GM19468 (cell line): ENCODE measurements around the gene ATP6AP1.

Experiments used
- ATAC-seq: cut with Tn5 transposase; IDR thresholded peaks from one replicate; pipeline ENCODE4 v1.9.1; 2021; ENCODE audit warnings: mild to moderate bottlenecking, moderate library complexity, moderate number of reproducible peaks; ENCODE audit not compliant: unreplicated experiment; ENCODE audit errors: extremely low read depth

The ATP6AP1 gene

GRCh38 chrX:154467556-154467955 lies 39.1 kb downstream of the ATP6AP1 start:
- no peak for ATAC-seq

DNA sequence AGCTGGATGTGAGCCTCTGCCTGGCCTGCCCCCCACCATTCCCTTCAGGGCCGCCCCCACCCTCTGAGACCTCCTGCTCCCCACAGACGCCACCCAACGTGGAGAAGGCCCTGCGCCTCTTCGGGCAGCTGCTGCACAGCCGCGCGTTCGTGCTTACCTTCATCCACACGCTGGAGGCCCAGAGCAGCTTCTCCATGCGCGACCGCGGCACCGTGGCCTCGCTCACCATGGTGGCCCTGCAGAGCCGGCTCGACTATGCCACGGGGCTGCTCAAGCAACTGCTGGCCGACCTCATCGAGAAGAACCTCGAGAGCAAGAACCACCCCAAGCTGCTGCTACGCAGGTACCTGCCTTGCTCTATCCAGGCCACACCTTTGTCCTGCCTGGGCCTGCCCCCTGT lies 39.7 kb downstream of the ATP6AP1 start:
- no peak for ATAC-seq

DNA sequence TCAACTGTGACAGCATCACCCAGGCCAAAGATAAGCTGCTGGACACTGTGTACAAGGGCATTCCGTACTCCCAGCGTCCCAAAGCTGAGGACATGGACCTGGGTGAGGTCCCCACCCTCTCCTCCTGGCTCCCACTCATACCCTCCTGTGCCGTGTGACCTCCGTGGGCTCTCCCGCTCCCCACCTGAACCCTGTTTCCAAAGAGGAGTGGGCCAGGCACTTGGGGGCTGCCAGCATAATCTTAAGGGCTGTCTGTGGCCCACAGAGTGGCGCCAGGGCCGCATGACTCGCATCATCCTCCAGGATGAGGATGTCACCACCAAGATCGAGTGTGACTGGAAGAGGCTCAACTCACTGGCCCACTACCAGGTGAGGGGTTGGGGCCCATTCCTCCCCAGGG lies 40.6 kb downstream of the ATP6AP1 start:
- no peak for ATAC-seq

- no peak for ATAC-seq
Observed at GRCh38 chrX:154469880-154470279, 41.4 kb downstream of the ATP6AP1 start.

GRCh38 chrX:154470434-154470833 lies 42.0 kb downstream of the ATP6AP1 start:
- no peak for ATAC-seq

DNA sequence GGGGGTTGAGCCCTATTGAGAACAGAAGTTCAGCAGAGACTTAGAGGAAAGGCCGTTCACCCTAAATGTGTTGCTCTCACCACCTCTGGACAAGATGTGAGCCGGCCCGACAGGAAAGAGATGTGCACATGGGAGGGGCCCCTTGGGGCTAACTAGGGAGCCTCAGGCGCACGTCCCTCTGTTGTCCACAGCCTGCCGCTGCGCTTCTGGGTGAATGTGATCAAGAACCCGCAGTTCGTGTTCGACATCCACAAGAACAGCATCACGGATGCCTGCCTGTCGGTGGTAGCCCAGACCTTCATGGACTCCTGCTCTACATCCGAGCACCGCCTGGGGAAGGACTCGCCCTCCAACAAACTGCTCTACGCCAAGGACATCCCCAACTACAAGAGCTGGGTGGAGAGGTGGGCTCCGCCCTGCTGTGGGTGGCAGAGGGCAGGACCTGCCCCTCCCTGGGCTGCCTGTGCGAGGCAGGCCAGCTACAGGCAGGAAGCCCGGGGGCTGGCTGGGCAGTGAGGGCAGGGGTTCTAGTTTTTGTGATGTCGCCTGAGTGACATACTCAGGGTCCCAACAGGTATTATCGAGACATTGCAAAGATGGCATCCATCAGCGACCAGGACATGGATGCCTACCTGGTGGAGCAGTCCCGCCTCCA lies 42.6 kb downstream of the ATP6AP1 start:
- no peak for ATAC-seq

DNA sequence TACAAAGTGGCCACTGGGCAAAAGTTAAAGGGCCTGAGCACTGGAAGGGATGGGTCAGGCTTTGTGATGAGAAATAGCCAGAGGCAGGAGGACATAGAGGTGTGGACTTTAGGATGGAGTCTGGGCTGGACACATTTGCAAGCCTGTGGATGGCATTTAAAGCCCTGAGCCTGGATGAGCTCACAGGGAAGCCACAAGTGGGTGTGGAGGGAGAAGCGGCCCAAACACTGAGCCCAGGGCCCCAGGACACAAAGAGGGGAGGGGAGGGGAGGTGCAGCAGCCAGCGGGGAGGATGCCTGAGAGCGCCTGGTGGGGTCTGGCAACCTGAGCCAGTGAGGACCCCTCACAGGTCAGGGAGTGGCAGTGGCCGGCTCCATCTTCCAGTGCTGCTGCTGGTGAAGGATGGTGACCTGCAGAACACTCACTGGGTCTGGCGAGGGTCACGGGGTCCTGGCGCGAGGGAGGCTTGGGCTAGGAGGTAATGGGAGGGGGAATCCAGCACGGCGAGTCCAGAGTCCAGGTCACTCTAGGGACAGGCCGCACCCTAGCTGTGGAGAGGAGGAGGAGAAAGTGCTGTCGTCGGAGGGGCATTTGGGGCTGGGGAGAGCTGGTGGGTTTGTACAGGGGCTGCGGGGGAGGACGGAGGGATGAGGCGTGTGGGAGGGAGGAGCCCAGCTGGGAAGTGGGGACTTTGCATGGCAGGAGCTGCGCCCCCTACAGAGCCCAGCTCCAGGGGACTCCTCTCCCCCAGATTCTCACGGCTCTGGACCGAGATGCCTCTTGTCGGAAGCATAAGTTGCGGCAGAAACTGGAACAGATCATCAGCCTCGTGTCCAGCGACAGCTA lies 43.6 kb downstream of the ATP6AP1 start:
- no peak for ATAC-seq

DNA sequence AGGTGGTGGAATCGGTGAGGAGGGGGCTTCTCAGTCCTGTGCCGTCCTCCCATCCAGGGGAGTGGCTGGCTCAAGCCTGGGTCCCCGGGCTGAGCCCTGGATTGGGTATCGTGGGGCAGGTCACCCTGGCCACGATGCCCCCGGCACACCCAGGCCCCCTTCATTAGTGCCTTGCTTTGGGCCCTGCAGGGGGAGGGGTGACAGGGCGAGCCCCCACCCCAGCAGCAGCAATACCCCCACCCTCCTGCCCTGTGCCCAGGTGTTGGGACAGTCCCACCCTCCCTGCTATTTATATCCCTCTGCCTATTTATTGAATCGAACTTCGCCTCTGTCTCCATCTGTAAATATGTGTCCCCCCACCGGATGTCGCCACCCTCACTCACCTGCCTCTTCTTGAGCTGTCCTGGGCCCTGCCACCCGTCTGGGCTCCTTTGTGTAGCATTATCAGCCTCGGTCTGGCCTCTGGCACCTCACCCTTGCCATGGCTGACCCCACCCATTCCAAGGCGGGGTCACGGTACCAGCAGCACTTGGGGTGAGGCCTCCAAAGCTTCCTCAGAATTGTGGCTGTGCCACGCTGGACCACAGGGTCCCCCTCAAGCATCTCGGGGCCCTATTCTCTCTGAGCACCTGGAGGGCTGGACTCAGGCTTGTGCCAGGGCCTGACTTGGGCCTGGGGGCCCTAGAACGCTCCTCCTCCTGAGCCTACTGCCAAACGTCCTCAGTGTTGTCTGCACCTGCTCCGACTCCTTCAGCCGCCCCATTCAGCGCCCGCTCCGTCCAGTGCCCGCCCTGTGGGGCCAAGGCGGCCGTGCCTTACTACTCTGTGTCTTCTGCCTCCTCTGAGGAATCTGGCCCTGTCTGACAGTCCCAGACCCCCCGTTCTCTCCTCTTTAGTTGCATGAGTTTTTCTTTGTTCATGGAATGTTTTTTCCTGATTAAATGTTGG lies 44.5 kb downstream of the ATP6AP1 start:
- no peak for ATAC-seq

DNA sequence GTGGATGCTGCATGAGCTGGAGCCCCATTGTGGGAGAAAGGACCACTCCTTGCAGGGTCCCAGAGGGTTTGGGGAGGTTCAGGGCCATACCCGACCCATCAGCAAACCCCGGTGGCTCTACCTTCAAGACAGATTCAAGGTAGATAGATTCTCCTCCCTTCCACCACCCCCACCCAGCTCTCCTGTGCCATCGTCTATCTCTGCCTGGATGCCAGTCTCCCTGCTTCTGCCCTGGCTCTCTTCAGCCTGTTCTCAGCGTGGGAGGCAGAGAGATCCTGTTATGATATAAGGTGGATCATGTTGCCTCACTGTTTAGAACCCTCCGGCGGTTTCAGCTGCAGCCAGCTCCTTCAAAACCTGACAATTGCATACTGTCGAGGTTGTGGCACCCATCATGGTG lies 45.2 kb downstream of the ATP6AP1 start:
- no peak for ATAC-seq

DNA sequence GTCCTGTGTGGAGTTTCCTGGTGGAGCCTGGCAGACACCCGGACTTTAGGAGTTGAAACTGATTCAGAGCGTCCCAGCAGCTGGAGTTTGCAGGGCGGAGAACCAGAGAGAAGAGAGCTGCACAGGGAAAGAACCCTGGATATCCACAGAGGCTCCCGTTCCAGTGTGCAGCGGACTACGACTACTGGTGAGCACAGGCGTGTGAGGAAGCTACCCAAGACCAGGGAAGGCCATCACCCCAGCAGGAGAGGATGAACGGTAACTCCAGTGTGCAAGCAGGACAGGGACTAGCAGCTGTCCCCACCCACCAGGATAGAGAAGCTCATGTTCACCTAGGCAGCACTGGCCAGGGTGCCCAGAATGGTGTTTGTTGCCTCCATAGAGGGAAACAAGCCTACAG lies 48.3 kb downstream of the ATP6AP1 start:
- no peak for ATAC-seq

- ATAC-seq = no peak
Observed at GRCh38 chrX:154477891-154478477, 49.5 kb downstream of the ATP6AP1 start.

GRCh38 chrX:154478728-154479622 lies 50.5 kb downstream of the ATP6AP1 start, which contains the start of gene LAGE3:
LAGE3 (minus strand) TSS chrX:154479281; CDS start chrX:154478915, 366 bp downstream.
- ATAC-seq = peak; percentile 56

DNA sequence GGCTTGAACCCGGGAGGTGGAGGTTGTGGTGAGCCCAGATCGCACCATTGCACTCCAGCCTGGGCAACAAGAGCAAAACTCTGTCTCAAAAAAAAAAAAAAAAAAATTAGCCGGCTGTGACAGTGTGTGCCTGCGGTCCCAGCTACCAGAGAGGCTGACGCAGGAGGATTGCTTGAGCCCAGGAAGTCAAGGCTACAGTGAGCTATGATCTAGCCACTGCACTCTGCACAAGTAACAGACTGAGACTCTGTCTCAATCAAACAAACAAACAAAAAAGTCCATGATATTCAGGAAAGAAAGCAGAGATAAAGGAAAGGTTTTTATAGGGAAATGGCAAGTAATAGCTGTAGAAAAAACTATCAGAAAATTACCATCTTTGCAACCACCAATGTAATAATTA lies 52.7 kb downstream of the ATP6AP1 start:
- ATAC-seq = no peak

DNA sequence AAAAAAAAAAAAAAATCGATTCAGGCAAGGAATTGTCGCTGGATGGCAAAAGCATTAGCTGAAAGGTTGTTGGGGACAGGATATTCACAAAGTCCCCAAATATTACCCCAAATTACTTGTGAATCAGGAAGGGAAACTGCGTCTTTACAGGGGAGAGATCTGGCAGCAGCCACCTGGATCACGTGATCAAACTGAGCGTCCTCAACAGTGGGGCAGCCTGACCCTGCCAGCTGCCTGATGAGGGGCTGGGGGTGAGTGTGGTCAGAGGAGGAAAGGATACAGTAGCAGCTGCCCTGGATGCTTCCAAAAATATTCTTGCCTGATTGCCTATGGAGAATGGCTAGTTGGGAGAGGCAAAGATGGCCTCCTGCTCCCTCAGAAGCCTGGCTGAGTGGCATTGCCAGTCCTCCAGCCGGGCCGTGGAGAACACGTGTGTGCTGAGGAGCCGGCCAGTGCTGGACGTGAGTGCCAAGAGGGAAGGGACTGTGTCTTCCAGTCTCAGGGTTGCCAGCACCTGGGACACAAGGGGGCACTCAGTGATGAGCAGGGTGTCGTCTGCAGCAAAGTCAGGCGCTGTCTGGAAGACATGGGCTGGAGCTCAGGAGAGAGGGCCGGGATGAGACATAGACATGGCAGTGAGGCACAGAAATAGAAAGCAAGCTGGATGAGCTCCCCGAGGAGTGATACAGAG lies 53.6 kb downstream of the ATP6AP1 start:
- no peak for ATAC-seq

DNA sequence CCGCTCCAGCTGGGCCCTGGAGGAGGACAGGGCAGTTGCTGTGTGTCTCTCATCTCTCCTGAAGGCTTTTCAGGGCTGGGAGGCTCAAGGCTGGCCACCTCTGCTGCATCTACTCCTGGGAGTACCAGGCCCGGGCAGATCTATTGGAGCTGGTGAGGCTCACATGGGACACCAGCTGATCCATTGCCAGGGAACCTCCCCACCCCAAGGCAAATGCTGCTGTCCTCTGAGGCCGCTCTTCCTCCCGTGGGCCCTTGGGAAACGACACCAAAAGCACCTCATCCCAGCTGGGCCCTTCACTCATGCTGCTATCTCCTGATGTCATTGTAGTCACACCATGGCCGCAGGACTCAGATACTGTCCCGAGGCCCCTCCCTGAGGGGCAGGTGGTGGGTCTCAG lies 54.3 kb downstream of the ATP6AP1 start:
- no peak for ATAC-seq

DNA sequence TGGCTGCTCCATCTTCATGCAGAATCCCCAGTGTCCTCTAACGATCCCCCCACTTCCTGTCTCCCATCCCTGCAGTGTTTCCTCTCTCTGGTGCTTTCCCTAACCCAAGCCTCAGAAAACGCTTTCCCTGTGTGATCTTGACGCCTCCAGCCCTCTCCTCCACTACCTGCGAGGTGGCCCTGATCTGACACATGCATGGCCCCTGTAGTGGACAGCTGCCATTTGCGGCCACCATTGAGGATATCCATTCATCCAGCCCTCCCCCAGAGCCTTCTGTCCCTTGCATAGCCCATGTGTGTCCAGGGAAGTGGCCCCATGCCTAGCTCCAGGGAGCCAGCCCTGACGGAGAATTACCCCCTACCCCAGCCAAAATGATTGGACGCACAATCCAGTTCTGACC lies 54.8 kb downstream of the ATP6AP1 start:
- ATAC-seq = no peak

DNA sequence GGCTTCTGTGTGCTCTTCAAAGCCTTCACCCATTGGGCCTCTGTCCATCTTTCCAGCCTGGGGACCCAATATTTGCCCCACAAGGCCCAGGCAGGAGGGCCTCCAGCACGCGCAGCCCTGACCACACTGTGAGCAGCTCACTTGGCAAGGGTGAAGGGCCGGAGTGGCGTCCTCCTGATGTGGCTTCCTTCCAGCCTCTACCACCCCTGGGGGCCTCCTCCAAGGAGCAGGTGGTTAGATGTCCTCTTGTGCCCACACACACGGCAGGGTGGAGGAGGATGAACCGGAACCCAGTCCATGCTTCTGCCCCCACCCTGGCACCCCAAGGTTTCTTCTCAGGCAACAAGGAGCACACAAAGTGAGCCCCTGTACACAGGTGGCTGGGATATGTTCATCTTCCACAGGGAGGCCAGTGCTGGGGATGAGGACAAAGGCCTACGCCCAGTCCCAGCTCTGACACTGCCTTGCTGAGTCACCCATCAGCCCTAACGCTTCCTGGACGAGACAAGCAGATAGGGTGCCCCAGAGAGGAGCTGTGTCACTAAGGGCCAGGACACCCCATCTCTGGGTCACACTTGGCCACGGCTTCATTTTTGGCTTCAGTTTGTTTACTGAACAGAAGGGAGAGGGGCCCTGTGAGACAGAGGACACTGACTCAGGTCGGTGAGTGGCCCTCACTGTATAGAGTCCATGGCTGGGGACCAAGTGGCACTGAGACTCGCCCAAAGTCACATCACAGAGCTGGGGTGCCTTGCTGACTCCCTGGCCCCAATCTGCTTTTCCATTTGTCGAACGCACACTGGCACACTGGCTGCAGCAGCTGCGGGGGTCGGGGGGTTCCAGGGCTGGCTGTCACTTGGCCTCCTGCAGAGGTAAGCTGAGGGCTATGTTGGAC lies 56.0 kb downstream of the ATP6AP1 start:
- ATAC-seq = no peak
